ENCODE results near the gene SLC17A2.
"Not testable (repeated sequence)": the region's sequence is repeated elsewhere in the genome, so short reads cannot be mapped to it uniquely, and the experiment has no call there.

The SLC17A2 gene

GRCh38 chr6:25950297-25950696, 19.8 kb upstream of the SLC17A2 start:
- no peak for DNase-seq

- no peak for DNase-seq
Observed at GRCh38 chr6:25949695-25950094, 19.2 kb upstream of the SLC17A2 start.

GRCh38 chr6:25947492-25947891, 17.0 kb upstream of the SLC17A2 start:
- DNase-seq: not testable (repeated sequence)

GRCh38 chr6:25946631-25947030, 16.1 kb upstream of the SLC17A2 start:
- DNase-seq: no peak

GRCh38 chr6:25945738-25946137, 15.2 kb upstream of the SLC17A2 start:
- not testable (repeated sequence) for DNase-seq

GRCh38 chr6:25944688-25945574, 14.4 kb upstream of the SLC17A2 start:
- no peak for DNase-seq

- no peak for DNase-seq
Observed at GRCh38 chr6:25943887-25944286, 13.4 kb upstream of the SLC17A2 start.

GRCh38 chr6:25942561-25943147, 12.2 kb upstream of the SLC17A2 start:
- DNase-seq: no peak

- DNase-seq: no peak
Observed at GRCh38 chr6:25939593-25939992, 9.1 kb upstream of the SLC17A2 start.

- no peak for DNase-seq
Observed at GRCh38 chr6:25935953-25936352, 5.5 kb upstream of the SLC17A2 start.

- no peak for DNase-seq
Observed at GRCh38 chr6:25934735-25935313, 4.3 kb upstream of the SLC17A2 start.

GRCh38 chr6:25934156-25934555, 3.7 kb upstream of the SLC17A2 start:
- no peak for DNase-seq

- no peak for DNase-seq
Observed at GRCh38 chr6:25931411-25931709, 869 bp upstream of the SLC17A2 start.

GRCh38 chr6:25929785-25930184, 706 bp downstream of the SLC17A2 start:
- DNase-seq: not testable (repeated sequence)

- DNase-seq: no peak
Observed at GRCh38 chr6:25928562-25929324, 1.7 kb downstream of the SLC17A2 start.

GRCh38 chr6:25927756-25928216, 2.7 kb downstream of the SLC17A2 start:
- DNase-seq: no peak

- no peak for DNase-seq
Observed at GRCh38 chr6:25927178-25927577, 3.3 kb downstream of the SLC17A2 start.

GRCh38 chr6:25925876-25926275, 4.6 kb downstream of the SLC17A2 start:
- no peak for DNase-seq

- DNase-seq: no peak
Observed at GRCh38 chr6:25922301-25922700, 8.2 kb downstream of the SLC17A2 start.

- DNase-seq: no peak
Observed at GRCh38 chr6:25921525-25922203, 8.8 kb downstream of the SLC17A2 start.

- no peak for DNase-seq
Observed at GRCh38 chr6:25919657-25920056, 10.8 kb downstream of the SLC17A2 start.

- no peak for DNase-seq
Observed at GRCh38 chr6:25918083-25918683, 12.3 kb downstream of the SLC17A2 start.

All from NCI-H1048 (cell line).